ENCODE data around the gene LDHA.

Gene LDHA

DNA sequence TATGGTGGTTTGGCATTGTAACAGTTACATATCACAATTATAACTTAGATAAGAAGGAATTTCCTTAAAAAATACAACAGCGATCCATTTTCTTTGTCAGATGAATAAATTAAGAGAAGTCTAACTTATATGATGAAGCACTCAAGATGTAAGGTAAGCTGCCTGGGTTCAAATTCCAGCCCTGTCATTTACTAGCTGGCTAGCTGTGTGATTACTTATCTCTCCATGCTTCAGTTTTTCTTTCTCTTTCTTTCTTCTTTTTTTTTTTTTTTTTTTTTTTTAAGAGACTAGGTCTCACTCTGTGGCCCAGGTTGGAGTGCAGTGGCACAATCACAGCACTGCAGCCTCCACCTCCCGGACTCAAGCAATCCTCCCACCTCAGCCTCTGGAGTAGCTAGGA, 22.2 kb upstream of the LDHA start:
- peaks cover 4% of the 10 kb centered on the region for H3K36me3 ChIP-seq (ENCODE audit: control insufficient read depth, low read depth, low read length)
- no peak overlapping the region for H3K9ac ChIP-seq (ENCODE audit: low read length)
- H3K9me3 ChIP-seq (ENCODE audit: control insufficient read depth, low read depth, low read length) = no peaks in the 10 kb centered on the region
- no peaks in the 10 kb centered on the region for H3K4me1 ChIP-seq (ENCODE audit: control insufficient read depth, low read depth, low read length)
- no peaks in the 10 kb centered on the region for H3K27me3 ChIP-seq (ENCODE audit: control insufficient read depth, insufficient read depth, low read length)
- H3K4me3 ChIP-seq (ENCODE audit: low read length) = no peak overlapping the region
- H3K27ac ChIP-seq (ENCODE audit: low read length) = no peak overlapping the region

DNA sequence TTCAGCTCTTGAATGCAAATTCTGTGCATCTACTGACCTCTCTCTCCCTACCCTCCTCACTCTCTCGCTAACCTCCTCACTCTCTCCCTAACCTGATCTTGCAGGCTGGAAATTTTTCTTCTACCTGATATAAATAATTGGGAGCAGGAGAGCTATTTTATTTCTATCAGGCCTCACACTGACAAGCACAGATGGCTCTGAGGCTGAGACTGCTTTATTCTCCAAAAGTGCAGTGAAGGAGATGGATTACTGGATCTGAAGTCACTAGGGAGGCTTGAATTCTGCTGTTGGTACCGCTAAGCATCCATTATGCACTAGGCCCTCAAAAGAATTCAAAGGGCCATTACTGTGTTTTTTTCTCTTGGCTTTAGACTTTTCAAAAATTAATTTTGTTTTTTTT, 19.4 kb upstream of the LDHA start:
- no peaks in the 10 kb centered on the region for H3K27me3 ChIP-seq (ENCODE audit: control insufficient read depth, insufficient read depth, low read length)
- no peak overlapping the region for H3K9ac ChIP-seq (ENCODE audit: low read length)
- H3K36me3 ChIP-seq (ENCODE audit: control insufficient read depth, low read depth, low read length) = no peaks in the 10 kb centered on the region
- H3K9me3 ChIP-seq (ENCODE audit: control insufficient read depth, low read depth, low read length) = no peaks in the 10 kb centered on the region
- no peak overlapping the region for H3K27ac ChIP-seq (ENCODE audit: low read length)
- no peaks in the 10 kb centered on the region for H3K4me1 ChIP-seq (ENCODE audit: control insufficient read depth, low read depth, low read length)
- no peak overlapping the region for H3K4me3 ChIP-seq (ENCODE audit: low read length)

DNA sequence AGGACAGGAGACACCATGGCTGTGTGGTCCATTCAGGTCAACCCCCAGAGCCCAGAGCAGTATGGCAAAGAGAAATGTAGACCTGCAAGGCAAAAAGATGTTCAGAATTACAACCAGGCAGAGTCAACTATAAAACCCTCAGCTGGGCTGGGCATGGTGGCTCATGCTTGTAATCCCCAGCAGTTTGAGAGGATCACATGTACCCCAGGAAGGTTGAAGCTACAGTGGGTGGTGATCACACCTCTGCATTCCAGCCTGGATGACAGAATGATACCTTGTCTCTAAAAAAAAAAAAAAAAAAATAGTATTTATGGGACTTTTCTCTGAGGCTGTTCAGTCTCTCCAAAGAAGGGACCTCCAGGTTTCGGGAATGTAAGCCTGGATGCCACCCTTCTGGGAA, 18.4 kb upstream of the LDHA start:
- Histone ChIP-seq H3K4me1 (ENCODE audit: control insufficient read depth, low read depth, low read length) (no peaks in the 10 kb centered on the region), H3K27ac (ENCODE audit: low read length) (no peak overlapping the region), H3K27me3 (ENCODE audit: control insufficient read depth, insufficient read depth, low read length) (no peaks in the 10 kb centered on the region), H3K4me3 (ENCODE audit: low read length) (no peak overlapping the region), H3K36me3 (ENCODE audit: control insufficient read depth, low read depth, low read length) (no peaks in the 10 kb centered on the region), H3K9me3 (ENCODE audit: control insufficient read depth, low read depth, low read length) (no peaks in the 10 kb centered on the region), H3K9ac (ENCODE audit: low read length) (no peak overlapping the region)

DNA sequence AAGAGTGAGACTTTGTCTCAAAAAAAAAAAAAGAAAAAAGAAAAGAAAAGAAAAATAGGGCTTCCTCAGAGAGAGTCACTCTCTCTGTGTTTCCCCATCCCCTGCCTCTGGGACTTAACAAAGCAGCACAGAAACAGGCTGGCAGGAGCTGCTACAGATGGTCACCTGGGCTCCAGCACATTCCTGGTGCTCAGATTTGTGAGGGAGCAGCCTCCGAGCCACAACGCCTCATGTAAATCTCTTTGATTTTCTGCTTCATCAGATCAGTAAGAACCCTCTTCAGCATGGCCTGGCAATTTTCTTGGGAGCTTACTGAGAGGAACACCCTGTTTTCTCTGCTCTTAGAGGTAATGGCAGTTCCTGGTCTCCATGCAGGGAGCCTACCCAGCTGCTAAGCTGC, 15.2 kb upstream of the LDHA start:
- no peak overlapping the region for H3K27ac ChIP-seq (ENCODE audit: low read length)
- no peak overlapping the region for H3K9ac ChIP-seq (ENCODE audit: low read length)
- no peaks in the 10 kb centered on the region for H3K4me1 ChIP-seq (ENCODE audit: control insufficient read depth, low read depth, low read length)
- H3K36me3 ChIP-seq (ENCODE audit: control insufficient read depth, low read depth, low read length) = no peaks in the 10 kb centered on the region
- H3K4me3 ChIP-seq (ENCODE audit: low read length) = no peak overlapping the region
- no peaks in the 10 kb centered on the region for H3K9me3 ChIP-seq (ENCODE audit: control insufficient read depth, low read depth, low read length)
- no peaks in the 10 kb centered on the region for H3K27me3 ChIP-seq (ENCODE audit: control insufficient read depth, insufficient read depth, low read length)

DNA sequence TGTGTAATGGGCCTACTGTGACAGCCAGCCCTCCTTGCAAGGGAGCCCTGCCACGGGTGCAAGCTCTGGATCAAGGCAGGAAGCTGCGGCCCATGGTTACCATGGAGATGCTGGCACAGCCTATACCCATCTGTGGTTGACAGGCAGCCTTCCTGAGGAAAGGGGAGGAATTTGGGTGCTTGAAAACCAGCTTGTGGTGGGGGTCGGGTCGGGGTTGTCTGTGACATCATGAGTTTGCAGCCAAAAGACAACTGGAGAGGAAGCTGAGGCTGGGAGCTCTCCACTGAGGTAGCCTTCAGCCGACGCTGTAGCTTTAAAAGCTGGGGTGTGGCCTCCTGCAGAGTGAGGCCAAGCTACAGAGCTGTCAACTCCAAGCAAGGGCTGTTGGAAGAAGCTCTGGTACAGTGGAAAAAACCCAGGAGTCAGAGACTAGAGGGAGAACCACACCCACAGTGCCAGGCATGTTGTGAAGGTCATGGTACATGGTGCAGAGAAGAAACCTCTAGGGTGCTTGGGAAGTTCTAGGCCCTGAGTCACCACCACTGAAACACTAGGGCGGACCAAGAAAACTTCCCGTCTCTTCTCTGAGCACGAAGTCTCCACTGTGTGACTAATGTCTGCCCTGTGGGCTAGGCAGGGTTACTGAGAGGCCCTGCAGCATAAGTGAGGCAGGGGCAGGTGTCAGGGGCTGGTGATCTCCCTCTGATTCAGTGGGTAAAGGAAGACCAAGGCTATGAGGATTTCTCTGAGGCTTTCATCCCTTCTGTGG, 10.8 kb upstream of the LDHA start:
- Histone ChIP-seq H3K9ac (ENCODE audit: low read length) (no peak overlapping the region), H3K27ac (ENCODE audit: low read length) (no peak overlapping the region), H3K27me3 (ENCODE audit: control insufficient read depth, insufficient read depth, low read length) (no peaks in the 10 kb centered on the region), H3K36me3 (ENCODE audit: control insufficient read depth, low read depth, low read length) (no peaks in the 10 kb centered on the region), H3K4me1 (ENCODE audit: control insufficient read depth, low read depth, low read length) (no peaks in the 10 kb centered on the region), H3K9me3 (ENCODE audit: control insufficient read depth, low read depth, low read length) (no peaks in the 10 kb centered on the region), H3K4me3 (ENCODE audit: low read length) (no peak overlapping the region)

DNA sequence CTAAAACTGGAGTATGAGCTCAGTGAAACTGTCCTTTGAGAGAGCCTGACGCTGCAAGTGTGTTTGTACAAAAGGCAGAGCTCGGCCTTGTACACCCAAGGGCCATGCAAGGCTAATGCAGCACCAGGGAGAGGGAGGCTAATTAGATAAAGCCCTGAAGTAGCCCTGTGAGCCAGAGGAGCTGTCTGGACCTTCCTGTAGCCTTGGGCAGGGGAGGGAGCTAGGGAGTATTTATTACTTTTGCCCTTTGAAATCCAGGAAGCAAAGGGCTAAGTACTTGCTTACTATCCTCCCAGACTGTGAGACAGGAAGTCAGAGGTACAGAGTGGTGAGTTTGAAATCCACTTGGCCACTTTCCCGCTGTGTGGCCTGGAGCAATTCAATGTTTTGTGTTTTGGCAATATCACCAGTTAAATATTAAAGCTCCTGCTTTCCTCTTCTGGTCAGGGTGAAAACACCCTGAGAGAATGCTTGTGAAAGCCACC, 10.2 kb upstream of the LDHA start:
- Histone ChIP-seq H3K4me1 (ENCODE audit: control insufficient read depth, low read depth, low read length) (no peaks in the 10 kb centered on the region), H3K27me3 (ENCODE audit: control insufficient read depth, insufficient read depth, low read length) (no peaks in the 10 kb centered on the region), H3K9me3 (ENCODE audit: control insufficient read depth, low read depth, low read length) (no peaks in the 10 kb centered on the region), H3K36me3 (ENCODE audit: control insufficient read depth, low read depth, low read length) (no peaks in the 10 kb centered on the region), H3K27ac (ENCODE audit: low read length) (no peak overlapping the region), H3K9ac (ENCODE audit: low read length) (no peak overlapping the region), H3K4me3 (ENCODE audit: low read length) (no peak overlapping the region)

DNA sequence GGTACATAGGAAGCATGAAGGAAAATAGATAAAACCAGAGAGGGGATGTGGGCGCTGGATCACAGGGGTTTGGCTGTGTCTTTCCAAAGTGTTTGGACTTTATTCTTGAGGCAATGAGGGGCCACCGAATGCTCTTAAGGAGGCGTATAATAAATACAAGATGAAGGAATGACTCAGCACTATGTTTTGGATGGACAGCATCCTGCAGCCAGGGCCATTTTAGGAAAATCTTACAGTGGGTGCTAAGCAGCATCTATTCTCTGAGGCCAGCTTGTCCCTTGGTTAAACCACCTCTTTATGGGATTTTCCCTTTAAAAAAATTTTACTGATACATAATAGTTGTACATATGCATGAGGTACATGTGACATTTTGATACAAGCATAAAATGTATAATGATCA, 4.3 kb upstream of the LDHA start:
- H3K36me3 ChIP-seq (ENCODE audit: control insufficient read depth, low read depth, low read length) = no peaks in the 10 kb centered on the region
- no peak overlapping the region for H3K27ac ChIP-seq (ENCODE audit: low read length)
- H3K9me3 ChIP-seq (ENCODE audit: control insufficient read depth, low read depth, low read length) = no peaks in the 10 kb centered on the region
- no peak overlapping the region for H3K4me3 ChIP-seq (ENCODE audit: low read length)
- no peak overlapping the region for H3K9ac ChIP-seq (ENCODE audit: low read length)
- H3K4me1 ChIP-seq (ENCODE audit: control insufficient read depth, low read depth, low read length) = peaks cover 4% of the 10 kb centered on the region
- H3K27me3 ChIP-seq (ENCODE audit: control insufficient read depth, insufficient read depth, low read length) = no peaks in the 10 kb centered on the region

DNA sequence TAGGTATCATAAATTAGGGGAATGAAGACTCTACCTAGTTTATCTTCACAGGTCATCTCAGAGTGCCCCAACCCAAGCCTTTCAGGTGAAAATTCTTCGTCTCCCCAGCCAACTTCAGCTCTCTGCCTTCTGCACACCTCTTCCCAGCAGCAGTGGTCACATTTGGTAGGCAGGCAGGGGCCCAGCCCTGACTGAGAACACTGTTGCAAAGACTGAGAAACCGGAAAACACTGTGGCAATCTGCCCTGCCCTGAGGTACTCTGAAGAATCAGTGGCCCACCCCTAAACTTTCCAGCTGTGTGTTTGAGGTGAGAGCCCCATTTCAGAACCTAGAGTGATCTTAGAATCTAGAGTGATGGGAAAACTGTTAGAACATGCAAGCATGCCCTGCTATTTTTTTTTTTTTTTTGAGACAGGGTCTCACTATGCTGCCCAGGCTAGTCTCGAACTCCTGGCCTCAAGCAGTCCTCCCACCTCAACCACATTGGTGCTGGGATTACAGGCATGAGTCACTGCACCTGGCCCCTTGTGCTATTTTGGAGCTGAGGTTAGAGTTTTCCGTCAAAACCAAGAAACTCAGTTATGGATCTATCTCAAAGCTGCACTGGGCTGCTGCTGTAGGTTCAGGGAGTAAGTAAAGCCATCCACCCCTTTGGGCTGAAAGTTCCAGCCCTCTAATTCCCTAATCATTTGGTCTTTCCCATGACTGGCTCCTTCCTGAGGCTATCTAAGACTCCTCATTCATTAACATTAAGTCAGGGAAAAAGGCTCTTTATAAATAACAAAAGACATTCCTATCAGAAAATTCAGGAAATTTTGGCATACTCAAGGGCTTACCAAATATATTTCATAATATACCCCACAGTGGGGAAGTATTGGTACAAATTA, 1.7 kb upstream of the LDHA start:
- Histone ChIP-seq H3K4me1 (ENCODE audit: control insufficient read depth, low read depth, low read length) (peaks cover 9% of the 10 kb centered on the region), H3K9ac (ENCODE audit: low read length) (no peak overlapping the region), H3K4me3 (ENCODE audit: low read length) (no peak overlapping the region), H3K27me3 (ENCODE audit: control insufficient read depth, insufficient read depth, low read length) (no peaks in the 10 kb centered on the region), H3K27ac (ENCODE audit: low read length) (no peak overlapping the region), H3K9me3 (ENCODE audit: control insufficient read depth, low read depth, low read length) (no peaks in the 10 kb centered on the region), H3K36me3 (ENCODE audit: control insufficient read depth, low read depth, low read length) (peaks cover 6% of the 10 kb centered on the region)

DNA sequence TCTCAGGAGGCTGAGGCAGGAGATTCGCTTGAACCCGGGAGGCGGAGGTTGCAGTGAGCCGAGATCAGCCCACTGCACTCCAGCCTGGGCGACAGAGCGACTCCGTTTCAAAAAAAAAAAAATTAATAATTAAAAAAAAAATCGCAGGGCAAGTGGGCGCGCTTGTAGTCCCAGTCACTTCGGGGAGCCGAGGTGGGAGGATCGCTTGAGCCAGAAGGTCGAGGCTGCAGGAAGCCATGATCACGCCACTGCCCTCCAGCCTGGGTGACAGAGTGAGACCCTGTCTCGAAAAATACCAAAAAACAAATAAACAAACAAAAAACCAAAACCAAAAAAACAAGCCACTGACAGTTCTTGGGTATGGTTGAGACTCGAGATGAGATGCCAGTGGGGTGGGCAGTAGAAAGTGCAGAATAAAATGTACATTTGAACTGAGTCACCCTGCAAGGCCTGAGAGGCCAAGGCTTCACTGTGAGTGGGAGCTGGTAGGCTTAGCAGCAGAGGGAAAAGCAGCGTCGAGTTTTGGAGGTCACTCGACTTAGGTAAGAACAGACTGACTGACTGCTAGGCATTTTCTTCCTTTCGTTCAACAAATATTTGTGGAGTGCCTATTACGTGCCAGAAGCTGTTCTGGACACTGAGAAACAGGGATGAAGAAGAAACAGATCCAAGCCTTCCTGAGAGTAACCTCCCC, 635 bp upstream of the LDHA start:
- Histone ChIP-seq H3K27me3 (ENCODE audit: control insufficient read depth, insufficient read depth, low read length) (no peaks in the 10 kb centered on the region), H3K36me3 (ENCODE audit: control insufficient read depth, low read depth, low read length) (peaks cover 15% of the 10 kb centered on the region), H3K4me1 (ENCODE audit: control insufficient read depth, low read depth, low read length) (peaks cover 9% of the 10 kb centered on the region), H3K4me3 (ENCODE audit: low read length) (peak overlapping the region; percentile 93), H3K27ac (ENCODE audit: low read length) (no peak overlapping the region), H3K9me3 (ENCODE audit: control insufficient read depth, low read depth, low read length) (no peaks in the 10 kb centered on the region), H3K9ac (ENCODE audit: low read length) (peak overlapping the region; percentile 83)

DNA sequence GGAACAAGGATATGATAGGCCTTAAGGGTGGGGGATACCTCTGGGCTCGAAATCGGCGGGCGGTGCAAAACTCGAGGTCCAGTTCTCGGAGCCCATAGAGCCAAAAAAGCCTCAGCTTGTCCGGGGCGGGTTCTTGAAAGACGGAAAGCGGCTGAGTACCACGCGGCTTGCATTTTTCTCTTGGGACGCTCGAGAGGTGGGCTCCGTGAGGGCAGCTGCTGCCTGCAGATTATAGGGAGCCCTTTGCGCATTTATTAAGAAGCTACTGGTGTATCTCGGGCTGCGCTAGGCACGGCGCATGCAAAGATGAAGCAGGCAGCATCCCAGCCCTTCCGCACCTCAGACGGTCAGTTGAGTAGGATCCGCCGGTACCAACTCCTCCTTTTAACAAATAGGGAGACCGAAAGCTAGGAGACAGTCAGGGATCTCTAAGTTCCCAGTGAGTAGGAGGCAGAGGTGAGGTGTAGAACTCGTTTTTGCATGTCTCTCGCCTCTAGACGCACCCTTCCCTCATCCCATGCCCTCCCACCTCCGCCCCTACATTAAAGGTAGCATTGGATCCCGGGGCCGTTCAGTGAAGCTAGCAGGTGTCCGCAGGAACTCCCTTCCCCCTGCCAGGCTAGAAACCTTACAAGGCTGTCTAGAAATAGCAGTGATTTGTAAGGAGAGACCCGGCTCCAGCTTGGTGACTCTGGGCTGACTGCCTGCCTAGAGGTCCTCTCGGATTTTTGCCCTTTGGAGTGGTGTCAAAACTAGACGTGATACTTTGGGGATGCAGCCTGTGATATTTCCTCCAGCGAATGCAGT, 768 bp downstream of the LDHA start:
- no peaks in the 10 kb centered on the region for H3K9me3 ChIP-seq (ENCODE audit: control insufficient read depth, low read depth, low read length)
- H3K4me1 ChIP-seq (ENCODE audit: control insufficient read depth, low read depth, low read length) = peaks cover 9% of the 10 kb centered on the region
- H3K9ac ChIP-seq (ENCODE audit: low read length) = peak overlapping the region; percentile 83
- H3K4me3 ChIP-seq (ENCODE audit: low read length) = peak overlapping the region; percentile 93
- peak overlapping the region; percentile 19 for H3K27ac ChIP-seq (ENCODE audit: low read length)
- peaks cover 29% of the 10 kb centered on the region for H3K36me3 ChIP-seq (ENCODE audit: control insufficient read depth, low read depth, low read length)
- H3K27me3 ChIP-seq (ENCODE audit: control insufficient read depth, insufficient read depth, low read length) = no peaks in the 10 kb centered on the region
